Stimulated activated CD4-positive, alpha-beta T cell treated with anti-CD3 and anti-CD28 coated beads, Interleukin-1b, Interleukin-23, amount 100 ng/mL, for 1 hour (primary cell): ENCODE measurements around the gene B3GALNT2.
"Not testable (repeated sequence)": the region's sequence is repeated elsewhere in the genome, so short reads cannot be mapped to it uniquely, and the experiment has no call there.

ENCODE experiments used
- DNase-seq, 2 donors: peaks; one replicate each; pipeline ENCODE4 v3.0.0-alpha.2; 2020; ENCODE audit warnings: low read depth in 2 of 2

The B3GALNT2 gene

GRCh38 chr1:235504122-235504493 lies at the start of gene B3GALNT2:
TSS of gene B3GALNT2 (minus strand) at chr1:235504452. CDS start at chr1:235504252, 200 bp downstream.
- DNase-seq = no peak

- no peak for DNase-seq
Measured at GRCh38 chr1:235553112-235553551, 48.9 kb upstream of the B3GALNT2 start.

GRCh38 chr1:235552146-235552716 lies 48.0 kb upstream of the B3GALNT2 start:
- no peak for DNase-seq

- no peak for DNase-seq
Measured at GRCh38 chr1:235549351-235550139, 45.3 kb upstream of the B3GALNT2 start.

- DNase-seq = not testable (repeated sequence)
Measured at GRCh38 chr1:235546369-235547155, 42.3 kb upstream of the B3GALNT2 start.

GRCh38 chr1:235545292-235545930 lies 41.2 kb upstream of the B3GALNT2 start:
- no peak for DNase-seq

GRCh38 chr1:235542845-235543244 lies 38.6 kb upstream of the B3GALNT2 start:
- DNase-seq = not testable (repeated sequence)

- no peak for DNase-seq
Measured at GRCh38 chr1:235533476-235534168, 29.4 kb upstream of the B3GALNT2 start.

GRCh38 chr1:235532360-235532759 lies 28.1 kb upstream of the B3GALNT2 start:
- DNase-seq = no peak

- no peak for DNase-seq
Measured at GRCh38 chr1:235527196-235527814, 23.1 kb upstream of the B3GALNT2 start.

GRCh38 chr1:235525314-235525713 lies 21.1 kb upstream of the B3GALNT2 start:
- no peak for DNase-seq

- DNase-seq = no peak
Measured at GRCh38 chr1:235516862-235517446, 12.7 kb upstream of the B3GALNT2 start.

GRCh38 chr1:235515844-235516512 lies 11.7 kb upstream of the B3GALNT2 start:
- DNase-seq = no peak

- DNase-seq = no peak
Measured at GRCh38 chr1:235513495-235514366, 9.5 kb upstream of the B3GALNT2 start.

- DNase-seq = no peak
Measured at GRCh38 chr1:235511470-235512240, 7.4 kb upstream of the B3GALNT2 start.

- no peak for DNase-seq
Measured at GRCh38 chr1:235510823-235511222, 6.6 kb upstream of the B3GALNT2 start.

- DNase-seq = no peak
Measured at GRCh38 chr1:235507623-235508022, 3.4 kb upstream of the B3GALNT2 start.
